Kidney epithelial cell (primary cell): Measurements from ENCODE around the gene CD19. TPM values are rescaled to one million over a fixed set of nuclear protein-coding genes. Genes with fewer than 3 reads are reported as not detected.

Experiments
- DNase-seq: peaks from one replicate; pipeline ENCODE4 v3.0.0-alpha.2; 2010; ENCODE audit warnings: low read depth
- H3K27me3 ChIP-seq: 2 replicates; pipeline ENCODE4 v1.6.0; 2011; ENCODE audit warnings: low read length; ENCODE audit not compliant: control insufficient read depth, insufficient read depth
- H3K36me3 ChIP-seq: 2 replicates; pipeline ENCODE4 v1.5.1; 2011; ENCODE audit warnings: low read length; ENCODE audit not compliant: control insufficient read depth, insufficient read depth
- H3K4me3 ChIP-seq: 2 replicates; pipeline ENCODE4 v1.5.1; 2011; ENCODE audit warnings: low read depth, mild to moderate bottlenecking, control low read depth, low read length
- total RNA-seq: library from RNA; depleted of rRNA; stranded (reverse); fragments of >200 nt; gene quantifications from 2 replicates; pipeline ENCODE4 v1.2.3, GENCODE V29; 2015
- TF ChIP-seq, protein P1 (sequence below): IDR thresholded peaks from 2 replicates; pipeline ENCODE4 v1.5.1; 2011; ENCODE audit warnings: mild to moderate bottlenecking, moderate library complexity, low read length, control low read depth, inconsistent platforms; ENCODE audit not compliant: insufficient read depth, poor library complexity, severe bottlenecking

CD19 gene
- total RNA-seq, 1 donor from 2014 or later, result not detected

- no peaks in the 10 kb centered on the region for H3K27me3 ChIP-seq
- TF ChIP-seq, protein P1, sequence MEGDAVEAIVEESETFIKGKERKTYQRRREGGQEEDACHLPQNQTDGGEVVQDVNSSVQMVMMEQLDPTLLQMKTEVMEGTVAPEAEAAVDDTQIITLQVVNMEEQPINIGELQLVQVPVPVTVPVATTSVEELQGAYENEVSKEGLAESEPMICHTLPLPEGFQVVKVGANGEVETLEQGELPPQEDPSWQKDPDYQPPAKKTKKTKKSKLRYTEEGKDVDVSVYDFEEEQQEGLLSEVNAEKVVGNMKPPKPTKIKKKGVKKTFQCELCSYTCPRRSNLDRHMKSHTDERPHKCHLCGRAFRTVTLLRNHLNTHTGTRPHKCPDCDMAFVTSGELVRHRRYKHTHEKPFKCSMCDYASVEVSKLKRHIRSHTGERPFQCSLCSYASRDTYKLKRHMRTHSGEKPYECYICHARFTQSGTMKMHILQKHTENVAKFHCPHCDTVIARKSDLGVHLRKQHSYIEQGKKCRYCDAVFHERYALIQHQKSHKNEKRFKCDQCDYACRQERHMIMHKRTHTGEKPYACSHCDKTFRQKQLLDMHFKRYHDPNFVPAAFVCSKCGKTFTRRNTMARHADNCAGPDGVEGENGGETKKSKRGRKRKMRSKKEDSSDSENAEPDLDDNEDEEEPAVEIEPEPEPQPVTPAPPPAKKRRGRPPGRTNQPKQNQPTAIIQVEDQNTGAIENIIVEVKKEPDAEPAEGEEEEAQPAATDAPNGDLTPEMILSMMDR, result no peak
- H3K4me3 ChIP-seq, result no peak overlapping the region
- no peaks in the 10 kb centered on the region for H3K36me3 ChIP-seq
- DNase-seq, result no peak
These were observed 32.8 kb upstream of the CD19 start for GRCh38 chr16:28898942-28899341.

GRCh38 chr16:28899882-28900590 lies 31.7 kb upstream of the CD19 start:
- DNase-seq, result no peak
- no peaks in the 10 kb centered on the region for H3K27me3 ChIP-seq
- TF ChIP-seq, protein P1, result no peak
- no peak overlapping the region for H3K4me3 ChIP-seq
- no peaks in the 10 kb centered on the region for H3K36me3 ChIP-seq

GRCh38 chr16:28900601-28901000 lies 31.2 kb upstream of the CD19 start:
- Histone ChIP-seq H3K27me3 (no peaks in the 10 kb centered on the region), H3K4me3 (no peak overlapping the region), H3K36me3 (no peaks in the 10 kb centered on the region)
- no peak for DNase-seq
- TF ChIP-seq, protein P1, result no peak

DNA sequence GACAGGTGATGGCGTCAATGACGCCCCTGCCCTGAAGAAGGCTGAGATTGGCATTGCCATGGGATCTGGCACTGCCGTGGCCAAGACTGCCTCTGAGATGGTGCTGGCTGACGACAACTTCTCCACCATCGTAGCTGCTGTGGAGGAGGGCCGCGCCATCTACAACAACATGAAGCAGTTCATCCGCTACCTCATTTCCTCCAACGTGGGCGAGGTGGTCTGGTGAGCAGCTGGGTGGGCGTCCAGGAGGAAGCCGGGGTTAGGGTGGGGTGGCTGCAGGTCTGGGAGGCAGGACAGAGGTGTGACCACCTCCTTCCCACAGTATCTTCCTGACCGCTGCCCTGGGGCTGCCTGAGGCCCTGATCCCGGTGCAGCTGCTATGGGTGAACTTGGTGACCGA lies 29.9 kb upstream of the CD19 start:
- no peaks in the 10 kb centered on the region for H3K27me3 ChIP-seq
- TF ChIP-seq, protein P1, result no peak
- DNase-seq, result no peak
- no peak overlapping the region for H3K4me3 ChIP-seq
- no peaks in the 10 kb centered on the region for H3K36me3 ChIP-seq

- H3K4me3 ChIP-seq, result no peak overlapping the region
- H3K27me3 ChIP-seq, result no peaks in the 10 kb centered on the region
- no peaks in the 10 kb centered on the region for H3K36me3 ChIP-seq
- no peak for DNase-seq
- TF ChIP-seq, protein P1, result no peak
These were observed 28.9 kb upstream of the CD19 start for GRCh38 chr16:28902909-28903308.
